ENCODE data around the gene AHCYL2.

The AHCYL2 gene

GRCh38 chr7:129381710-129382484, 157.1 kb downstream of the AHCYL2 start:
- H3K36me3 ChIP-seq (ENCODE audit: insufficient read depth, low read length), result peaks cover 51% of the 10 kb centered on the region
- no peaks in the 10 kb centered on the region for H3K27me3 ChIP-seq (ENCODE audit: insufficient read depth, low read length)
- H3K4me3 ChIP-seq (ENCODE audit: low read length), result no peak overlapping the region
- no peaks in the 10 kb centered on the region for H3K9me3 ChIP-seq (ENCODE audit: low read length)
- H3K4me1 ChIP-seq (ENCODE audit: insufficient read depth, low read length), result no peaks in the 10 kb centered on the region
- H2AFZ ChIP-seq (ENCODE audit: low read depth, low read length), result no peak overlapping the region

- H2AFZ ChIP-seq (ENCODE audit: low read depth, low read length), result no peak overlapping the region
- H3K4me1 ChIP-seq (ENCODE audit: insufficient read depth, low read length), result no peaks in the 10 kb centered on the region
- H3K4me3 ChIP-seq (ENCODE audit: low read length), result no peak overlapping the region
- no peaks in the 10 kb centered on the region for H3K9me3 ChIP-seq (ENCODE audit: low read length)
- peaks cover 61% of the 10 kb centered on the region for H3K36me3 ChIP-seq (ENCODE audit: insufficient read depth, low read length)
- no peaks in the 10 kb centered on the region for H3K27me3 ChIP-seq (ENCODE audit: insufficient read depth, low read length)
These were observed 158.8 kb downstream of the AHCYL2 start for GRCh38 chr7:129383542-129384132.

- peaks cover 66% of the 10 kb centered on the region for H3K36me3 ChIP-seq (ENCODE audit: insufficient read depth, low read length)
These were observed 160.3 kb downstream of the AHCYL2 start for GRCh38 chr7:129385116-129385515.

GRCh38 chr7:129385598-129385997, 160.8 kb downstream of the AHCYL2 start:
- Histone ChIP-seq H3K36me3 (ENCODE audit: insufficient read depth, low read length) (peaks cover 66% of the 10 kb centered on the region), H3K4me1 (ENCODE audit: insufficient read depth, low read length) (no peaks in the 10 kb centered on the region), H2AFZ (ENCODE audit: low read depth, low read length) (no peak overlapping the region), H3K9me3 (ENCODE audit: low read length) (no peaks in the 10 kb centered on the region), H3K4me3 (ENCODE audit: low read length) (no peak overlapping the region), H3K27me3 (ENCODE audit: insufficient read depth, low read length) (no peaks in the 10 kb centered on the region)

More at GRCh38 chr7:129385116-129385515, 160.3 kb downstream of the AHCYL2 start:
- H3K4me3 ChIP-seq (ENCODE audit: low read length), result no peak overlapping the region
- no peaks in the 10 kb centered on the region for H3K27me3 ChIP-seq (ENCODE audit: insufficient read depth, low read length)
- H3K9me3 ChIP-seq (ENCODE audit: low read length), result no peaks in the 10 kb centered on the region
- H2AFZ ChIP-seq (ENCODE audit: low read depth, low read length), result no peak overlapping the region
- no peaks in the 10 kb centered on the region for H3K4me1 ChIP-seq (ENCODE audit: insufficient read depth, low read length)

GRCh38 chr7:129386506-129386905, 161.7 kb downstream of the AHCYL2 start:
- Histone ChIP-seq H2AFZ (ENCODE audit: low read depth, low read length) (no peak overlapping the region), H3K9me3 (ENCODE audit: low read length) (no peaks in the 10 kb centered on the region), H3K27me3 (ENCODE audit: insufficient read depth, low read length) (no peaks in the 10 kb centered on the region), H3K4me1 (ENCODE audit: insufficient read depth, low read length) (no peaks in the 10 kb centered on the region), H3K36me3 (ENCODE audit: insufficient read depth, low read length) (peaks cover 65% of the 10 kb centered on the region), H3K4me3 (ENCODE audit: low read length) (no peak overlapping the region)

GRCh38 chr7:129387537-129387936, 162.7 kb downstream of the AHCYL2 start:
- H2AFZ ChIP-seq (ENCODE audit: low read depth, low read length), result no peak overlapping the region
- peaks cover 67% of the 10 kb centered on the region for H3K36me3 ChIP-seq (ENCODE audit: insufficient read depth, low read length)
- H3K4me3 ChIP-seq (ENCODE audit: low read length), result no peak overlapping the region
- H3K9me3 ChIP-seq (ENCODE audit: low read length), result no peaks in the 10 kb centered on the region
- no peaks in the 10 kb centered on the region for H3K27me3 ChIP-seq (ENCODE audit: insufficient read depth, low read length)
- no peaks in the 10 kb centered on the region for H3K4me1 ChIP-seq (ENCODE audit: insufficient read depth, low read length)

- Histone ChIP-seq H3K4me3 (ENCODE audit: low read length) (no peak overlapping the region), H3K27me3 (ENCODE audit: insufficient read depth, low read length) (no peaks in the 10 kb centered on the region), H3K36me3 (ENCODE audit: insufficient read depth, low read length) (peaks cover 68% of the 10 kb centered on the region), H3K4me1 (ENCODE audit: insufficient read depth, low read length) (no peaks in the 10 kb centered on the region), H2AFZ (ENCODE audit: low read depth, low read length) (no peak overlapping the region), H3K9me3 (ENCODE audit: low read length) (no peaks in the 10 kb centered on the region)
These were observed 163.7 kb downstream of the AHCYL2 start for GRCh38 chr7:129388333-129389098.

GRCh38 chr7:129389829-129390228, 165.0 kb downstream of the AHCYL2 start:
- H3K36me3 ChIP-seq (ENCODE audit: insufficient read depth, low read length), result peaks cover 67% of the 10 kb centered on the region
- H3K9me3 ChIP-seq (ENCODE audit: low read length), result no peaks in the 10 kb centered on the region
- no peak overlapping the region for H2AFZ ChIP-seq (ENCODE audit: low read depth, low read length)
- H3K27me3 ChIP-seq (ENCODE audit: insufficient read depth, low read length), result no peaks in the 10 kb centered on the region
- no peak overlapping the region for H3K4me3 ChIP-seq (ENCODE audit: low read length)
- no peaks in the 10 kb centered on the region for H3K4me1 ChIP-seq (ENCODE audit: insufficient read depth, low read length)

- Histone ChIP-seq H3K4me1 (ENCODE audit: insufficient read depth, low read length) (no peaks in the 10 kb centered on the region), H3K36me3 (ENCODE audit: insufficient read depth, low read length) (peaks cover 68% of the 10 kb centered on the region), H3K9me3 (ENCODE audit: low read length) (no peaks in the 10 kb centered on the region), H3K4me3 (ENCODE audit: low read length) (no peak overlapping the region), H3K27me3 (ENCODE audit: insufficient read depth, low read length) (no peaks in the 10 kb centered on the region), H2AFZ (ENCODE audit: low read depth, low read length) (no peak overlapping the region)
These were observed 165.5 kb downstream of the AHCYL2 start for GRCh38 chr7:129390314-129390713.

- Histone ChIP-seq H3K9me3 (ENCODE audit: low read length) (no peaks in the 10 kb centered on the region), H3K4me1 (ENCODE audit: insufficient read depth, low read length) (no peaks in the 10 kb centered on the region), H3K36me3 (ENCODE audit: insufficient read depth, low read length) (peaks cover 74% of the 10 kb centered on the region), H3K27me3 (ENCODE audit: insufficient read depth, low read length) (no peaks in the 10 kb centered on the region), H2AFZ (ENCODE audit: low read depth, low read length) (no peak overlapping the region), H3K4me3 (ENCODE audit: low read length) (no peak overlapping the region)
These were observed 166.8 kb downstream of the AHCYL2 start for GRCh38 chr7:129391546-129392171.

- Histone ChIP-seq H3K4me3 (ENCODE audit: low read length) (no peak overlapping the region), H3K4me1 (ENCODE audit: insufficient read depth, low read length) (no peaks in the 10 kb centered on the region), H3K9me3 (ENCODE audit: low read length) (no peaks in the 10 kb centered on the region), H3K27me3 (ENCODE audit: insufficient read depth, low read length) (no peaks in the 10 kb centered on the region), H2AFZ (ENCODE audit: low read depth, low read length) (no peak overlapping the region), H3K36me3 (ENCODE audit: insufficient read depth, low read length) (peaks cover 79% of the 10 kb centered on the region)
These were observed 168.4 kb downstream of the AHCYL2 start for GRCh38 chr7:129393255-129393654.

- Histone ChIP-seq H3K27me3 (ENCODE audit: insufficient read depth, low read length) (no peaks in the 10 kb centered on the region), H2AFZ (ENCODE audit: low read depth, low read length) (no peak overlapping the region), H3K9me3 (ENCODE audit: low read length) (no peaks in the 10 kb centered on the region), H3K36me3 (ENCODE audit: insufficient read depth, low read length) (peaks cover 71% of the 10 kb centered on the region), H3K4me3 (ENCODE audit: low read length) (no peak overlapping the region), H3K4me1 (ENCODE audit: insufficient read depth, low read length) (no peaks in the 10 kb centered on the region)
These were observed 169.3 kb downstream of the AHCYL2 start for GRCh38 chr7:129394101-129394500.

Measured in neuron (in vitro differentiated cells).